RWPE1 (cell line): ENCODE data around the gene PI4KA.

Experiments
- CTCF ChIA-PET: fragments of 350-600 bp; sonication (Branson Sonifier 250); formaldehyde crosslinking; extraction: SDS; loops from one replicate; lab custom pipeline; 2021; lab: Yijun Ruan, JAX
- POLR2A ChIA-PET: fragments of 400-600 bp; formaldehyde crosslinking; extraction: SDS; loops from one replicate; lab custom pipeline; 2020; ENCODE audit warnings: antibody characterized with exemption; ENCODE audit not compliant: low non-redundant PET; lab: Yijun Ruan, JAX
- DNase-seq: peaks from one replicate; pipeline ENCODE4 v3.0.0; 2012; ENCODE audit warnings: low spot score
- H3K27ac ChIP-seq: fragments of 450-650 bp; 2 replicates; pipeline ENCODE4 v1.5.1; 2017
- TF ChIP-seq, protein P1 (sequence below): fragments of 450-650 bp; conservative IDR thresholded peaks from 2 replicates; pipeline ENCODE4 v1.5.1; 2017; ENCODE audit warnings: low read depth, mild to moderate bottlenecking

The PI4KA gene

DNA sequence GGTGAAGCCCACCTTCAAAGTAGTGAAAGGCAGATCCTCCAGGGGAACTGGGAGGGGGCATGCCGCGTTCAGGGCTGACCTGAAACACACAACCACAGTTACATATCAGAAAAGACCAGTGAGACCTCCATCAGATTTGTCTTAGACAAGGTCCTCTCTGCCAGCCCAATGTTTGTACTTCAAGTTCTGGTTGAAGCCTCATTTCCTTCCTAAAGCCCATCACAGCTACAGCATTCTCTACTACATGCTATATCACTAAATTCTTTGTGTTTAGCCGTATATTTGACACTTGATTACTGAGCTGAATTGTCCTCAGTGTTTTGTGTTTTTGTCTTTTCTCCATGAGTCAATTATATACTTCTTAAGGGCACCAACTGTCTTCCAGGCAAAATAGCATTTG is 40.1 kb downstream of the PI4KA start:
- POLR2A ChIA-PET, result no interaction called here

DNA sequence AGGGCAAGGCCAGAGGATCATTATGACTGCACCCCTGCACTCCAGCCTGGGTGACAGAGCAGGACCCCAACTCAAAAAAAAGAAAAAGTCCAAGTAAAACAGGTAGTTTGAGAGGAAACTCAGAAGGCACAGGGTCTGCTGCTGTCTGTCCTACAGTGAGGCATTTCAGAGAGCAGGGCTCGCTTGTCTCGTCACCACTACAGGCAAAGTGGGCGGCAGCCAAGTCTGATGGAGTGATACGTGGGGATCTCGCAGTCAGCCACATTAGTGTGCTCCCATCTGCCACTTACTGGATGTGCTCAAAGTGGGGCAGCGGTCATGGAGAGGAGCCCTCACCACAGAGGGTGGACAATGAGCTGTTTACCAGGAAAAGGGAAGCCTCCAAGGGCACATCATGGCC is 42.1 kb downstream of the PI4KA start:
- POLR2A ChIA-PET, result no interaction called here
- DNase-seq, result no peak
- TF ChIP-seq, protein P1, sequence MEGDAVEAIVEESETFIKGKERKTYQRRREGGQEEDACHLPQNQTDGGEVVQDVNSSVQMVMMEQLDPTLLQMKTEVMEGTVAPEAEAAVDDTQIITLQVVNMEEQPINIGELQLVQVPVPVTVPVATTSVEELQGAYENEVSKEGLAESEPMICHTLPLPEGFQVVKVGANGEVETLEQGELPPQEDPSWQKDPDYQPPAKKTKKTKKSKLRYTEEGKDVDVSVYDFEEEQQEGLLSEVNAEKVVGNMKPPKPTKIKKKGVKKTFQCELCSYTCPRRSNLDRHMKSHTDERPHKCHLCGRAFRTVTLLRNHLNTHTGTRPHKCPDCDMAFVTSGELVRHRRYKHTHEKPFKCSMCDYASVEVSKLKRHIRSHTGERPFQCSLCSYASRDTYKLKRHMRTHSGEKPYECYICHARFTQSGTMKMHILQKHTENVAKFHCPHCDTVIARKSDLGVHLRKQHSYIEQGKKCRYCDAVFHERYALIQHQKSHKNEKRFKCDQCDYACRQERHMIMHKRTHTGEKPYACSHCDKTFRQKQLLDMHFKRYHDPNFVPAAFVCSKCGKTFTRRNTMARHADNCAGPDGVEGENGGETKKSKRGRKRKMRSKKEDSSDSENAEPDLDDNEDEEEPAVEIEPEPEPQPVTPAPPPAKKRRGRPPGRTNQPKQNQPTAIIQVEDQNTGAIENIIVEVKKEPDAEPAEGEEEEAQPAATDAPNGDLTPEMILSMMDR, result no peak
- H3K27ac ChIP-seq, result no peak overlapping the region
- CTCF ChIA-PET, result no interaction called here

More for the DNA sequence above, 40.1 kb downstream of the PI4KA start:
- DNase-seq, result no peak
- no peak overlapping the region for H3K27ac ChIP-seq
- TF ChIP-seq, protein P1, result no peak
- CTCF ChIA-PET, result no interaction called here

DNA sequence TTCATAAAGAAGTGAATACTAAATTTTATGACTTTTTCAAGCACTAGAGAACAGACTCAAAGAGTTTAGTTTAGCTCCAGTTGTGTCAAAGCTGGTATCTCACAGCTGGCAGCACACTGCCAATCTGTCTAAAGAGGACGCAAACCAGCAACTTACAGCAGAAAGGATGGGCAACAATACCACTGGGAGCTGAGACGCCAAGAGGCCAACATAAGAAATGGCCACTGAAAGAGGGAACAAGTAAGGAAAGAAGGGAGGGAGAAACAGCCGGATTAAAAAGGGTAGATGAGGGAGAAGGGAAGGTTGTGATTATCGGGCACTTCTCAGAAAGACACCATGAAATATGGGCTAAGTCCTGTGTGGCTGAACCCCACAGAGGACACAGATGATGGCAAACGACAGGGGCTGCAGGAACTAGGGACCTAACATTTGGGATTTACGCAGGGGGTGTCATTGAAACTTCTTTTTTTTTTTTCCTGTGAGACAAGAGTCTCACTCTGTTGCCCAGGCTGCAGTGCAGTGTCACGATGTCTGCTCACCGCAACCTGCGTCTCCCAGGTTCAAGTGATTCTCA is 43.0 kb downstream of the PI4KA start:
- POLR2A ChIA-PET, result no interaction called here
- TF ChIP-seq, protein P1, result no peak
- no peak overlapping the region for H3K27ac ChIP-seq

DNA sequence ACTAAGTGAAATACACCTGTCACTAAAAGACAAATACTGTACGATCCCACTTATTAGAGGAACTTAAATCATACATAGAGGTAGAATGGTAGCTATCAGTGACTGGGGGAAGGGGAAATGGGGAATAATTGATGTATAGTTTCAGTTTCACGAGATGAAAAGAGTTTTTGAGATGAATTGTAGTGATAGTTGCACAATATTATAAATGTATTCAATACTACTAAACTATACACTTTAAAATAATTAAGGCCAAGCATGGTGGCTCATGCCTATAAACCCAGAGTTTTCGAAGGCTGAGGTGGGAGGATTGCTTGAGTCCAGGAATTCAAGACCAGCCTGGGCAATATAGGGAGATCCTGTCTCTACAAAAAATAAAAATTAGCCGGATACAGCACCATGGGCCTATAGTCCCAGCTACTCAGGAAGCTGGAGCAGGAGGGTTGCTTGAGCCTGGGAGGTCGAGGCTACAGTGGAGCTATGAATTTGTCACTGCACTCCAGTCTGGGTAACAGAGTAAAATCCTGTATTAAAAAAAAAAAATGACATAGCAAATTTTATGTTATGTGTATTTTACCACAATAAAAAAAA is 44.3 kb downstream of the PI4KA start:
- H3K27ac ChIP-seq, result no peak overlapping the region
- DNase-seq, result no peak
- CTCF ChIA-PET, result no interaction called here
- POLR2A ChIA-PET, result no interaction called here
- TF ChIP-seq, protein P1, result no peak

More for the DNA sequence above, 43.0 kb downstream of the PI4KA start:
- CTCF ChIA-PET, result no interaction called here
- no peak for DNase-seq

DNA sequence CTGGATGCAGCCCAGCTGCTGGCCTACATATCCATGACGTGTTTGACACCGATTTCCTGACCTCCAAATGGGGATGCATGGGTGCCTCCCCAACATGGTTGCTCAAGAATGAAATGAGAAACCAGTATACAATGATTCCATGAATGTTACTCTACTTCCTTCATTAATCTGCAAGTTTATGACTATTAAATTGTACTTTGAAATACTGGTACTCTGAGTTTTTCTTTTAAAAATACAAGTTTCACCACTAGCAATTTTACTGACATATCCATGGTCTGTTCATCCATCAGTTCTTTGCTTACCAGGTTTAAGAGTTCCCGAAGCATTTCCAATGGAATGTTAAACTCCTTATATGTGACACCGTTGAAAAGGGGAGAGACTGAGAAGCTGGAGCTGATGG is 45.6 kb downstream of the PI4KA start:
- TF ChIP-seq, protein P1, result no peak
- ChIA-PET POLR2A (no interaction called here), CTCF (no interaction called here)
- DNase-seq, result no peak
- no peak overlapping the region for H3K27ac ChIP-seq

DNA sequence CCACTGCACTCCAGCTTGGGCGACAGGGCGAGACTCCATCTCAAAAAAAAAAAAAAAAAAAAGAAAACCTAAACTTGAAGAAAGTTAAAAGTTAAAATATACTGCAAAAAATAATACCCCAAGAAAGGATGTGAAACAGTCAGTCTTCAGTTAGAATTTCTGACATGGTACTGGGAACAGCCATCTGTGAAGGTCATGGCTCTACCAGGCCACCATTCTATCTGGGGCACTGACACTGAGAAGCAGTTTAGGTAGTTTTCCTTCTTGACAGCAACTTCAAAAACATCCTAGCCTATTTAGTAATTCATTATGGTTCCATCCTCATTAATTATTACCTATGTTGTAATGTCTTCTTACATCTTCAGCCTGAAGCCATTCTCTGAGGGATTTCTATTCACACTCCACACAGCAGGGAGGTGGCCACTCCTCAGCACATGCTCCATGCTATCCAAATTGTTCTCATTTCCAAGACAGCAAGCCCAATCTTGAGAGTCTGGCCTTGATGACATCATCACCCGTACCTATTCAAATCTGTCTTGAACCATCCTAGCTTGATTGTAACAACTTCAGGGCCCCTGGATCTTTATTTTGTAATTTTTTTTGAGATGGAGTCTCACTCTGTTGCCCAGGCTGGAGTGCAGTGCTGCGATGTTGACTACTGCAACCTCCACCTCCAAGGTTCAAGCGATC is 46.5 kb downstream of the PI4KA start:
- CTCF ChIA-PET, result interaction anchor here (0.6 kb wide), 1 partner anchor 12 kb away, joined by 4 read pairs; no protein-coding TSS in a partner anchor

More for the DNA sequence above, 46.5 kb downstream of the PI4KA start:
- H3K27ac ChIP-seq, result no peak overlapping the region
- no peak for DNase-seq
- TF ChIP-seq, protein P1, result no peak
- POLR2A ChIA-PET, result no interaction called here
